ENCODE results near the gene TAAR2.
"Not testable (repeated sequence)": the region's sequence is repeated elsewhere in the genome, so short reads cannot be mapped to it uniquely, and the experiment has no call there.

TAAR2 gene

DNA sequence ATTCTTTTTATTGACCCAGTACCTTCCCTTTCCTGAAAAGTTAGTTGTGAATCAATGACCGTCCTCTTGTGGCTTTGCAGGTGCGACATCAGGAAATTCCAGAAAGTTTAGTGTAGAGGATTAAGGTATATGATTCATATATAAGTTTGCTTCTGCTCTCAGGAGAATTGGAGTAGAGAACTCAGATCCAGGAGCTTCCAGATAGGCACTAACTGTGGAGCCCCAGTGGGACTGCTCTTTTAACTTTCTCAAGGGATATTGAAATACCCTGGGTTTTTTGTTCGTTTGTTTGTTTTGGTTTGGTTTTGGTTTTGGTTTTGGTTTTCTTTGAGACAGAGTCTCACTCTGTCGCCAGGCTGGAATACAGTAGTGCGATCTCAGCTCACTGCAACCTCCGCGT lies 9.5 kb downstream of the TAAR2 start:
- no peak for DNase-seq (ENCODE audit: extremely low read depth in 1 of 2, low read depth in 1 of 2)

DNA sequence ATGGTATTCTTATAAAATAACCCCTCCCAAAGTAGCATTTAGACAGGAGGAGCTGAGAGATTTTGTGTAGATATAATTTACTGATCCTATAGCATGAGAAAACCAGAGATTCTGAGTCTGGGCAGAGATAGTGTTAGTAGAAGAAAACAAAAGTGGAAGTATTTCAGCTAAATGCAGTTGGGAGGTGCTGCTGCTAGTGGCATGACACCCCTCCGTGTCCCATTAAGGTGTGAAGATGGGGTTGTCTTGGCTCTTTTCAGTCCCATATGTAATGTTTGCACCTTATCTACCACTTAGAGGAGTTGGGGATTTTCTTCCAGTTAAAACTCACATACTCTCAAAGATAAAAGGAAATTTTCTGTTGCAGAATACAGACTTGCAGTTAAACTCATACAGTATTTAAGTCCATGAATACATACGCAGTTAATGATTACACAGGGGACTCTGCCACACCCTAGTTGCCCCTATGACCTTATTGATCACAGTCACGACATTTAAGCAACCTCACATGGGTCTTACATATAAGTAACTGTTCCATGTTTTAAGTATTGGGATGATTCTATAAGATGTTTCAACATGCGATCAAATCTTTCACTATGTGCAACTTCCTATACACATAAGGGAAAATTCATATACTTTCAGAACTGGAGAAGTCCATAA lies 11.5 kb downstream of the TAAR2 start:
- DNase-seq (ENCODE audit: extremely low read depth in 1 of 2, low read depth in 1 of 2): no peak

DNA sequence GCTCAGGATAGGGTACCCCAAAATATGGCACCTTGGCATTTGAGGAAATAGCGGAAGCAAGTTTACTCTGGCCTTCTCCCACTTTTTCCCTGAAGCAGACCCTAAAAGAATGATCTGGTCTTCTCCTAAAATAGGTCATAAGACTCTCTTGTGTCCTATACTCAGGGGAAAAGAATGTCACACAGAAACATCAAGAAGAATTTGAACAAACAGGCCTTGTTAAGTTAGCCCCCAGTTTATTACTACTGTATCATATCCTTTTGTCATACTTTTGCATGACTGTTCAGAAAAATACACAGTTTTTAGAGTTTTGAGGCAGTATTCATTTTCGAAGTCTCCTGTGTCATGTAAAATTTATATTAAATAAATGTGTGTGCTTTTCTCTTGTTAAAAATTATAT lies 12.5 kb downstream of the TAAR2 start:
- no peak for DNase-seq (ENCODE audit: extremely low read depth in 1 of 2, low read depth in 1 of 2)

DNA sequence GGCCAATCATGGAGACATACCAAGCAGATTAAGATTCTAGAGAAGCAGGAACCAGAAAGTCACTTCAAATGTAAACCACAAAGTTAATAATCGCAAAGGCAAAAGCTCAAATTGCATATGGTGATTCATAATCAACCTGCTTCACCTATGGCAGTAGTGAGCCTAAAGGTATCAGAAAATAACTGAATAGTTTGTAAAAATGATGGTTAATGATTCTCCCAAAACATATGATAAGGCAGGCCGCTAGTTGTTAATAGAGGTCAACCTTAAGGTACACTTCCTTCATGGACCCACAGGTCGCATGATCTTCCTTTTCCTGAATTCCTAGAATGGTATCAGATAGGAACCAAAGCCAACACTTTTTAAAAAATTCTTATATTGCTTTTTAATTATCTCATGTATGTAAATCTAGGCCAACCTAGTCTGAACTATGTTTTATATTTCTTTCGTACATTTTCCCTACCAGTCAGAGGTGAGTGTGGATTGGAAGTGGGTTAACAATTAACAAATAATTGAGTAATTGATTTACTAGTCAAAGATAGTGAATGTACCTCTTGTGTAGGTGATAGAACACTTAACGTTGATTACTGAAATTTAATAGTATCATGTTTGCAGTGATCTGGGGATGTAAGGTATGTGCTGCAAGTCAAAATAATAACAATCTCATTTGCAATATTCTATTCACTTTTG lies 16.4 kb downstream of the TAAR2 start:
- no peak for DNase-seq (ENCODE audit: extremely low read depth in 1 of 2, low read depth in 1 of 2)

DNA sequence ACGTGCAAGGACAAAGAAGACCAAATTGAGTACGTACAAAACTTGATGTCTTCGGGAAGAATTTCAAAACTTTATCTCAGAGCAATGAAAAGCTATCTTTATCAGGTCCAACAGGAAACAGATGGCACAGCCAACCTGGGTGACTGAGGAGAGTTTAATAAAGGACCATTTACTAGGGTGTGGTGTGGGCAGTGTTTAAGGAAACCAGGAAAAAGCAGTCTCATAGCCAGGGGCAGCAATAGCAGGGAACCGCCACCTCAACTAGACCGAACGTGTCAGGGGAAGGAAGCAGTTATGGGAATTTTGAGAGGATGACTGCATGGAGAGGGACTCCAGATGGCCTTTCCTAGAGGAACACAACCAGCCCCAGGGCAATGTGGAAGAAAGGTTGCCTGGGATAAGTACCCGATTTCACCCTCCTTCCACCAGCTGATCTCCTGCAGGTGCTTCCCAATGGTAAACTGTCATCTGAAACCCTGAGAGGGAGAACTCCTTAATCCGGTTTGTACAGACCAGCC lies 19.4 kb downstream of the TAAR2 start:
- no peak for DNase-seq (ENCODE audit: extremely low read depth in 1 of 2, low read depth in 1 of 2)

DNA sequence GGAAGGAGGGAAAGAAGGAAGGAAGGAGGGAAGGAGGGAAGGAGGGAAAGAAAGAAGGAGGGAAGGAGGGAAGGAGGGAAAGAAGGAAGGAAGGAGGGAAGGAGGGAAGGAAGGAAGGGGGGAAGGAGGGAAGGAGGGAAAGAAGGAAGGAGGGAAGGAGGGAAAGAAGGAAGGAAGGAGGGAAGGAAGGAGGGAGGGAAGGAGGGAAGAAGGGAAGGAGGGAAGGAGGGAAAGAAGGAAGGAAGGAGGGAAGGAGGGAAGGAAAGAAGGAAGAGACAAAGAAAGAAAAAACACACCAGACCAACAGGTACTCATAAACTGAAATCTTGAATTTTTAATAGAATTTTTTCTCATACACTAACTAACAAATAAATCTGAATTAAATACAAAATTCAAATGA lies 23.2 kb downstream of the TAAR2 start:
- not testable (repeated sequence) for DNase-seq (ENCODE audit: extremely low read depth in 1 of 2, low read depth in 1 of 2)

DNA sequence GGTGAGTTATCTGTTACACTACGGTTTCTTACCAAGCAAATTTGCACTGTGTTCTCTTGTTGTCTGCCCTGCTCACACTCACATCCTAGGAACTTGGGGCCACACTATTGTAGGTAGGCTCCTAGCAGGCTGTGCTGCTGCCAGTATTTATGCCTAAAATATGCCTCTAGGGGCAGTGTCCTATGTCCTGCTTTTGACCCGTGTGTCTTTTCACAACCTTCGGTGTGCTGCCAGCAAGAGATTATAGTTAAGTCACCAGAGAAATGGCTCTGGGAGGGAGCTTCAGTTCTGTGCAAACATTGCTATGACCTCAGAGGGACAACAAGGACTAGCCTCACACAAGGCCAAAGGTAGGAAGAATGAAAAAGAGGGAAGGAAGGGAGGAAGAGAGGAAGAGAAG lies 25.6 kb downstream of the TAAR2 start:
- no peak for DNase-seq (ENCODE audit: extremely low read depth in 1 of 2, low read depth in 1 of 2)

DNA sequence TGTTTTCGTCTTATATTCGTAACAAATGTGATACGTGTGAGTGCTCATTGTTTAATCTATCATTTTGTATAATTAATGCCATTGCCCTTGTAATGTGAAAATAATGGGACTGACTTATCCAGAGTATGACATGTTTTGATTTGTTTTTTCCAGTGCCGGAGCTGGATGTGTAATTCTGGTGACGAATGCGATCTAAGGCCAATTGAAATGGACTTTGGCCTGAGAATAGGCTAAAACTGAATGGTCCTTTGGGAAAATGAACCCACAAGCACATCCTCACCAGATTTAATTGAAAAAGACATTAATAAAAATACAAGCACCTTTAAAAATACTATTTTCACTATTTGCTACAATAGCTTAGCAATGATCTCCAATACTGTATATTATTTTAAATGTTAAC lies 27.9 kb downstream of the TAAR2 start:
- DNase-seq (ENCODE audit: extremely low read depth in 1 of 2, low read depth in 1 of 2): no peak

DNA sequence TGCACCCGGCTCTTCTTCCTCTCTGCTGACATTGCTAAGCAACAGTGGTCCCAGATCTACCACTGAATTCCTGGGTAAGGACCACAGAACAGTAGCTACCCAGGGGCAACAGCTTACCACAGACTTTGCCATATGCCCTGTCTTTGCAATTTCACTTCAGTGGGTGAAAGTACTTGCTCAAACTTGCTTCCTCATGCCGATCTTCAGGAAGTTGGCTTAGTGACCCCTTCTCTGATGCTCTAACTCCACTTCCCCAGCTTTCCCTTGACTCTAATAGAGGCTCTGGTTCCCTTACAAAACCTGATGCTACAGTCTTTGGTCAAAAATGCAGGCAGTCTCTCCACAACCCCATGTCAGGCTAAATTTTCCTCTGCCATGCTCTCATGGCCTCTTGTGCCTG lies 31.2 kb downstream of the TAAR2 start:
- no peak for DNase-seq (ENCODE audit: extremely low read depth in 1 of 2, low read depth in 1 of 2)

DNA sequence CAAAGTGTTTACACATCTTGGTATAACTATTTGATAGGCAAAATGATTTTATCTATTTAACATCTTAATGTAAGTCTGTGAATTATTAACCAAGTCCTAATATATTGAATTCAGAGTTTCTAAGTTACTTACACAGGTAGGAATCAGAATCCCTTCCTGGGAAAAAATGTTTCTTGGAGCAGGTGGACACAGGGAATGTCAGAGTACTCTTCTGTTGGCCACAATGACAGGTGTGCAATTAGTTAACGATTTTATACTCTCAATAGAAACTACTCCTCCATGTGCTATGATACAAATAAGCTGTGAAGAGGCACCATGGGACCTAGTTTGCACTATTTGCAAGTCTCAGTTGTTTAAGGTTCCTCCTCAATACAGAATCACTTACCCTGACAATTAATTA lies 33.7 kb downstream of the TAAR2 start:
- DNase-seq (ENCODE audit: extremely low read depth in 1 of 2, low read depth in 1 of 2): no peak

DNA sequence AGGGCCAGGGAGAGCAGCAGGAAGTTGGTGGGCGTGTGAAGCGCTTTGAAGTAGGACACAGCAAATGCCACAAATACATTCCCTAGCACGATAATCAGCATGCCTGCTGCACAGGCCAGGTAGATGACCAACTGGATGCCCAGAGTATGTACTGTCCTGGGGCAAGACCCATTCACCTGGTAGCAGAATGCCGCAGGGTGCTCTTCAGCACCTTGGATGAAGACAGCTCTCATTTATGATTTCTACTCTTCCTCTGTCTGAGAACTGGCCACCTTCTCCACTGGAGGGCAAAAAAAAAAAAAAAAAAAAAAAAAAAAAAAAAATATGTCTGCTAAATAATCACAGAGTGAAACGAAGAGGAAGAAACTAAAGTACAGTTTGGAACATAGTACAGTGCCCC lies 34.6 kb downstream of the TAAR2 start, which contains the start of gene TAAR5:
TSS of gene TAAR5 (minus strand) at position 288 of the 400 bp plus-strand sequence. CDS start at position 233, 55 bp downstream.
- no peak for DNase-seq (ENCODE audit: extremely low read depth in 1 of 2, low read depth in 1 of 2)

DNA sequence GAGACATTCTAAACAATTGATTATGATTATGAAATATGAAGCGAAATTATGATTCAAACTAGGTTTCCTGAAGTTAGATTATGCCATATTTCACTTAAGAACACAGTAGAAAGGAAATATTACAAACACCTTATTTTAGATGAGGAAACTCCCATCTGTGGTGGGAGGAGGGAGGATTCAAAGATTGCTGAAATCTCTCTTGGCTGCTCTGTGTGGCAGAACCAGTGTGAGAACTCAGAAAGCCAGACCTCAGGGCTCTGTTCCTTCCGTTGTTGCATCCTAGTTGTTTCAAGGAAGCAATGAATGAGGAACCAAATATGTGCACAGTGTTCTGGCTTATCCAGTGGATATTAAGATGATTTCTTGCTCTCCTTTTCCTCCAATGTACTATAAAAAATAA lies 36.7 kb downstream of the TAAR2 start:
- DNase-seq (ENCODE audit: extremely low read depth in 1 of 2, low read depth in 1 of 2): no peak

DNA sequence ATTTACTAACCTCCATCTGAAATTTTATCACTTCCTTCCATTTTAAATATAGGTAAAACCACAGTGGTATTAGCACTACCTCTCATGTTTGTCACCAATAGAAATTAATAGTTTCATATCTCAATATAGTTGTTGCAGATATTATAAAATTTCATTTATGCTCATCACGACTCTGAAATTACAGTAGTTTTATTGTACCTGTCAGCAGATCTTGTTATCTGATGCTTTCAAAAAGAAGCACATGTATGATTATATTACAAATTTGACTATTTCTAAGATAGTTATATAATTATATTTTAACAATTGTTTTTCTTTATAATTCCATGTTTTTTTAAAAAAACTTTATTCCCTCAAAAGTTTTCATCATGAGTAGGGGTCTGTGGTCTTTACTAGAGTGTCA lies 39.4 kb downstream of the TAAR2 start:
- DNase-seq (ENCODE audit: extremely low read depth in 1 of 2, low read depth in 1 of 2): no peak

DNA sequence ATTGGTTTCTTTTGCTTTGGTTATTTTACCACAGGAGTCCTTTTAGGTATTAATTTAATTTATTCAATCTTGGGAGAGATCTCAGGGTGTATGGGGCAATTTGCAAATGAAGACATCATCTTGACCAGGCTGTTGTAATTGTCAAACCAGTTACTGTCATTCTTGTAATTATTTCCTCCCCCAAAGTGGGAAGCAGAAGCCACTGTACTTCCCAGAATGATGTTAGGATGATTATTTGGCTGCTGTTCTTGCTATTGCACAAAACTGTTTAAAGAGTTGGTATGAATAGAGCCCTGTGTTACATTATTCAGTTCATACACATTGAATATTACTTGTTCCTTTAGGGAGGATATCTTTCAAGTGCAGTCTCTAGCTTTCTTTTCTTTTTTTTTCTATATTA lies 52.3 kb downstream of the TAAR2 start:
- no peak for DNase-seq (ENCODE audit: extremely low read depth in 1 of 2, low read depth in 1 of 2)

DNA sequence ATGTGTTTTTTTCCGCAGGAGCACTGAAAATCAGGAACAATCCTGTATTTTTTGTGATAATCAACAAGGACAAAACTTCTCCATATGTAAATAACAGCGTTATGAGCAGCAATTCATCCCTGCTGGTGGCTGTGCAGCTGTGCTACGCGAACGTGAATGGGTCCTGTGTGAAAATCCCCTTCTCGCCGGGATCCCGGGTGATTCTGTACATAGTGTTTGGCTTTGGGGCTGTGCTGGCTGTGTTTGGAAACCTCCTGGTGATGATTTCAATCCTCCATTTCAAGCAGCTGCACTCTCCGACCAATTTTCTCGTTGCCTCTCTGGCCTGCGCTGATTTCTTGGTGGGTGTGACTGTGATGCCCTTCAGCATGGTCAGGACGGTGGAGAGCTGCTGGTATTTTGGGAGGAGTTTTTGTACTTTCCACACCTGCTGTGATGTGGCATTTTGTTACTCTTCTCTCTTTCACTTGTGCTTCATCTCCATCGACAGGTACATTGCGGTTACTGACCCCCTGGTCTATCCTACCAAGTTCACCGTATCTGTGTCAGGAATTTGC lies 53.8 kb downstream of the TAAR2 start, which contains the start of gene TAAR6:
TSS of gene TAAR6 (plus strand) at position 102 of the 557 bp plus-strand sequence. CDS start at position 102, 0 bp downstream.
- no peak for DNase-seq (ENCODE audit: extremely low read depth in 1 of 2, low read depth in 1 of 2)

DNA sequence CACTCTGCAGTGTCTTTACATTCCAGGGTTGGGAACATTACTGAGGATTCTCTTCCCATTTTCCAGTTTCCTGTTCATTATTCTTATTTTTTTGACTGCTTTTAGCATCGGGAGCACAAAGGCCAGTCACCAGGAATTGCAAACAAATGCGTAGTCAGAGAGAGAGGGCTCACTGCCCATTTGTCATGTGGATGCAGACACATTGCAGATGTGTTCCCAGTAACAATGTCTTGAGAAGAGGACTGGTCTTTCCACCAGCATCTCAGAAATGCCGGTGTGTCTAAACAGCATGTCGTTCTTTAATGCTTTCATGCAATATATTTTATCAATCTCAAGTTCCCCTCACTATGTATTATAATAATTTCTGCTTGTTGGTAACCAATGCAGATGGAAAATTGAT lies 54.9 kb downstream of the TAAR2 start:
- no peak for DNase-seq (ENCODE audit: extremely low read depth in 1 of 2, low read depth in 1 of 2)

DNA sequence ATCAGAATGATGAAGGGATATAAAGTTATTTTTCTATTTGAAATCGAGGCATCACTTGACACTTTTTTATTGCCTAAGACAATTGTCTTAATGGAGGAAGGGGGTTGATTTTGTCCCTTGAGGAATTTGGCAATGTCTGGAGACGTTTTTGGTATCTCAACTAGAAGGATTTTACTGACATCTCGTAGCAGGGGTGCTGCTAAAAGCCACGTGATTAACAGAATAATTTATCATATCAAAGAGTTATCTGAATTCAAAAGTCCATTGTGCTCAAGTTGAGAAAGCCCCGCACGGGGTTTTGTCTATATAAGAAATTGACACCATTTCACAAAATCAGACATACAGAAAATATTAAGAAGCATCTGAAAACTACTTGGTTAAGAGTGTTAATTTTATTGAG lies 55.5 kb downstream of the TAAR2 start:
- no peak for DNase-seq (ENCODE audit: extremely low read depth in 1 of 2, low read depth in 1 of 2)

DNA sequence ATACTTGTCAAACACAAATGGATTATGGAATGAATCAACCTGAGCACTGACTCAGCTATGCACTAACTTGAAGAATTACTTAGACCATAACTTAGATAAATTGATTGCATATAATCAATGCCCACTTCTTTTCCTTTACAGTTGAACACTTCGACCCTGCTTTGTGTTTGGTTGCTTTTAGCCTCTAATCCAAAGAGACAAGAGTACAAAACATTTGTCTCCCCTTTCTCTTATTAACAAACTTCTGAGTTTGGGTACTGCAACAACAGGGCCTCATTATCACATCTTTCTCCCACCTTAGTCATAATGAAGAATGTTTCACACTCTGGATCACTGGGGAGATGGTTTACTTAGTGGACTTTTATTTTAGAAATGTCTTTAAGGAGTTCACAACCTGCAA lies 56.5 kb downstream of the TAAR2 start:
- no peak for DNase-seq (ENCODE audit: extremely low read depth in 1 of 2, low read depth in 1 of 2)

Data from stimulated activated CD8-positive, alpha-beta memory T cell treated with anti-CD3 and anti-CD28 coated beads, Interleukin-7, amount 100 ng/mL, for 48 hours (primary cell).